GM12865 (cell line): ENCODE results near the gene TFDP2.
"Not testable (repeated sequence)": the region's sequence is repeated elsewhere in the genome, so short reads cannot be mapped to it uniquely, and the experiment has no call there.

ENCODE experiments used
- DNase-seq: peaks from one replicate; pipeline ENCODE4 v3.0.0; 2010; ENCODE audit warnings: low read depth
- H3K4me3 ChIP-seq: 2 replicates; pipeline ENCODE4 v1.5.1; 2011; ENCODE audit warnings: mild to moderate bottlenecking, low read depth, low read length, control low read depth
- TF ChIP-seq, protein P1 (sequence below): IDR thresholded peaks from 2 replicates; pipeline ENCODE4 v1.5.1; 2011; ENCODE audit warnings: low read length, control low read depth, low read depth, inconsistent platforms; ENCODE audit not compliant: insufficient read depth; ENCODE audit errors: missing control alignments

The TFDP2 gene

DNA sequence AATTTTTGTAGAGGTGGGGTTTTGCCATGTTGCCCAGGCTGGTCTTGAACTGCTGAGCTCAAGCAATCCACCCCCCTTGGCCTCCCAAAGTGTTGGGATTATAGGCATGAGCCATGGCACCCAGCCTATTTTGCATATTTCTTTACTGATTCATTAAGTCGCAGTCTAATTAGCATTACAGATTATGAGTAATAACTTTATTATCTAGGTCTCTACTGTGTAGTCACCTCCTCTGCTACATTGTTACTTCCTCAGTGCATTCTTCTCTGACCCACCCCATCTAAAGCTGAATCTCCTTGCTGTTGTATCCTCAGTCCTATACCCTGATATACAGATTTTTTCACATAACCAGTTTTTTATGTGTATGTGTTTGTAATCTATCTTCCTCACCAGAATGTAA lies 61.7 kb downstream of the TFDP2 start:
- TF ChIP-seq, protein P1, sequence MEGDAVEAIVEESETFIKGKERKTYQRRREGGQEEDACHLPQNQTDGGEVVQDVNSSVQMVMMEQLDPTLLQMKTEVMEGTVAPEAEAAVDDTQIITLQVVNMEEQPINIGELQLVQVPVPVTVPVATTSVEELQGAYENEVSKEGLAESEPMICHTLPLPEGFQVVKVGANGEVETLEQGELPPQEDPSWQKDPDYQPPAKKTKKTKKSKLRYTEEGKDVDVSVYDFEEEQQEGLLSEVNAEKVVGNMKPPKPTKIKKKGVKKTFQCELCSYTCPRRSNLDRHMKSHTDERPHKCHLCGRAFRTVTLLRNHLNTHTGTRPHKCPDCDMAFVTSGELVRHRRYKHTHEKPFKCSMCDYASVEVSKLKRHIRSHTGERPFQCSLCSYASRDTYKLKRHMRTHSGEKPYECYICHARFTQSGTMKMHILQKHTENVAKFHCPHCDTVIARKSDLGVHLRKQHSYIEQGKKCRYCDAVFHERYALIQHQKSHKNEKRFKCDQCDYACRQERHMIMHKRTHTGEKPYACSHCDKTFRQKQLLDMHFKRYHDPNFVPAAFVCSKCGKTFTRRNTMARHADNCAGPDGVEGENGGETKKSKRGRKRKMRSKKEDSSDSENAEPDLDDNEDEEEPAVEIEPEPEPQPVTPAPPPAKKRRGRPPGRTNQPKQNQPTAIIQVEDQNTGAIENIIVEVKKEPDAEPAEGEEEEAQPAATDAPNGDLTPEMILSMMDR, result no peak
- H3K4me3 ChIP-seq, result no peak overlapping the region
- DNase-seq, result no peak

DNA sequence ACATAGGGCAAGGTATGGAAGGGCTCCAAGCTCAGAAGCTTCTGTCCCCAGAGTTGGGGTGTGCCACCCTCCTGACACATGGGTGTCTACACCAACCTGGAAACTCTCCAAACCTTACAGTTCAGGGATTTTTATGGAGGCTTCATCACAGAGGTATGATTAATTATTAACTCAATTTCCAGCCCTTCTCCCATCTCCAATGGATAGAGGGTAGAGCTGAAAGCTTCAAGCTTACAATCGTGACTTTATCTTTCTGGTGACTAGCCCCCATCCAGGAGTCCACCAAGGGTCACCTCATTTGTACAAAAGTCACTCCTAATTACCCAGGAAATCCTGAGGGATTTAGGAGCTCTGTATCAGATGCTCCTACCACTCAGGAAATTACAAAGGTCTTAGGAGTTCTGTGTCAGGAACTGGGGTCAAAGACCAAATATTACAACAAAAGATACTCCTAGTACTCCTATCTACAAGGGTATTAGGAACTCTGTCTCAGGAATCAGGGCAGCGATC lies 62.7 kb downstream of the TFDP2 start:
- TF ChIP-seq, protein P1, result no peak
- DNase-seq, result no peak
- H3K4me3 ChIP-seq, result no peak overlapping the region

DNA sequence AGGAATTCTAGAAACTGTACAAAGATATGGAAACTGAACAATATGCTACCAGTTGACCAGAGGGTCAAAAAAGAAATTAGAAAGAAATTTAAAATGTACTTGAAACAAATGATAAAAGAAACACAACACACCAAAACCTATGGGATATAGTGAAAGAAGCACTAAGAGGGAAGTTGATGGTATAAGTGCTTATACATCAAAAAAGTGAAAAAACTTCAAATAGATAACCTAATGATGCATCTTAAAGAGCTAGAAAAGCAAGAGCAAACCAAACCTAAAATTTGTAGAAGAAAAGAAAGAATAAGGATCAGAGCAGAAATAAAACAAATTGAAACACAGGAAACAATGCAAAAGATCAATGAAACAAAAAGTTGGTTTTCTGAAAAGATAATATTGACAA lies 68.2 kb downstream of the TFDP2 start:
- no peak for DNase-seq
- no peak overlapping the region for H3K4me3 ChIP-seq
- TF ChIP-seq, protein P1, result no peak

DNA sequence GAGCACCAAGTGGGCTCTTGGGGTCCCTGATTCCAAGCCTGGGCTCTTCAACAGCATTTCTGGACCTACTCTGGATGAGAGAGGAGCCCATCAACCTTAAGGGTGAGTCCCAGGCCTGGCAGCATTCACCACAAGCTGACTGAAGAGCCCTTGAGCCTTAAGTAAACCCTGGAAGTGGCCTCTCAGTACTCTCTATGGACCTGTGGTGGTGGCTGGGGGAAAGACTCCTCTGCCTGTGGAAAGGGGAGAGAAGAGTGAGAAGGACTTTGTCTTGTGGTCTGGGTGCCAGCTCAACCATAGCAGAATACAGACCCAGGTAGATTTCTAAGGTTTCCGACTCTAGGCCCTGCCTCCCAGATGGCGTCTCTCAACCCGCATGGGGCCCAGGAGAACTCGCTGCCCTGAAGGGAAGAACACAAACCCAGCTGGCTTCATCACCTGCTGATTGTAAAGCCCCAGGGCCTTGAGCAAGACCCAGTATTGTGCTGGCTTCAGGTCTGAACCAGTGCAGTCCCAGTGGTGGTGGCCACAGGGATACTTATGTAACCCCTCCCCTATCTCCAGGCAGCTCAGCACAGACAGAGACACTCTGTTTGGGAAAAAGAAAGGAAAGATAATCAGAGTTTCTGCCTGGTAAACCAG lies 71.4 kb downstream of the TFDP2 start:
- H3K4me3 ChIP-seq, result no peak overlapping the region
- no peak for DNase-seq
- TF ChIP-seq, protein P1, result no peak

DNA sequence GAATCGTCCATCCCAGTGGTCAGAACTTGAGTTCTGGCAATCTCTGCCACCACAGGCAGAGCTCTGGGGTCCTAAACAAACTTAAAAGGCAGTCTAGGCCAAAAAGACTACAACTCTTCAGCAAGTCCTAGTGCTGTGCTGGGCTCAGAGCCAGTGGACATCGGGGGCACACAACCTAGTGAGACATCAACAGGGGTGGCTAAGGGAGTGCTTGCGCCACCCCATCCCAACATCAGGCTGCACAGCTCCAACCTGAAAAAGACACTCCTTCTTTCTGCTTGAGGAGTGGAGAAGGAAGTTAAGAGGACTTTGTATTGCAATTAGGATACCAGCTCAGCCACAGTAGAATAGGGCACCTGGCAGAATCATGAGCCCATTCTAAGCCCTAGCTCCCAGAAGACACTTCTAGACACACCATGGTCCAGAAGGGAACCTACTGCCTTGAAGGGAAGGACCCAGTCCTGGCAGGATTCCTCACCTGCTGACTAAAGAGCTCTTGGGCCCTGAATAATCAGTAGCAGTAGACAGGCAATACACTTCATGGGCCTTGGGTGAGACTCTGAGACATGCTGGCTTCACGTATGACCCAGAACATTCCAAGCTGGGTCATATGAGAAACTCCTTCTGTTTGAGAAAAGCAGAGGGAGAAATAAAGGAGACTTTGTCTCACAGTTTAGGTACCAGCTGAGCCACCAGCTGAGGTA lies 72.0 kb downstream of the TFDP2 start:
- TF ChIP-seq, protein P1, result no peak
- DNase-seq, result no peak
- no peak overlapping the region for H3K4me3 ChIP-seq

DNA sequence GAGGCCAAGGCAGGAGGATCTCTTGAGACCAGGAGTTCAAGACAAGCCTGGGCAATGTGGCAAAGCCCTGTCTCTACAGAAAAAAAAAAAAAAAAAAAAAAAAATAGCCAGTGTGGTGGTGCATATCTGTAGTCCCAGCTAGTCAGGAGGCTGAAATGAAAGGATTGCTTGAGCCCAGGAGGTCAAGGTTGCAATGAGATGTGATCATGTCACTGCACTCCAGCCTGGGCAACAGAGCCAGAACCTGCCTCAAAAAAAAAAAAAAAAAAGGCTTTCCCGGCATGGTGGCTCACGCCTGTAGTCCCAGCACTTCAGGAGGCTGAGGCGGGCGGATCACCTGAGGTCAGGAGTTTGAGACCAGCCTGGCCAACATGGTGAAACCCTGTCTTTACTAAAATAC lies 73.7 kb downstream of the TFDP2 start:
- DNase-seq, H3K4me3 ChIP-seq: not testable (repeated sequence)

DNA sequence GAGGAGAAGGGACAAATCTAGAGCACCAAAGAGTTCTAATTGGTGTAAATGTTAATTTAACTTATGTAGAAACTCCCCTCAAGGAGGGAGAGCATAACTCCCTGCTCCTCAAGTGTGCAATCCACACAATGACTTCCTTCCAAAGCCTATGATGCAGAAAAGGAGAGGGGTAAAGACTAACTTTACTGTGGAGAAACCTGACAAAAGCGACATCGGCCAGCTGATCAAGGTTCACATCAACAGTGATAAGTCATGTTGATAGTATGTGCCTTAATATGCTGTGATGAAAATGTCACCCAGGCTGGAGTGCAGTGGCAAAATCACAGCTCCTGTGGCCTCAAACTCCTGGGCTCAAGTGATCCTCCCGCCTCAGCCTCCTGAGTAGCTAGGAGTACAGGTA lies 76.5 kb downstream of the TFDP2 start:
- H3K4me3 ChIP-seq, result no peak overlapping the region
- TF ChIP-seq, protein P1, result no peak
- DNase-seq, result no peak
